Activated naive CD8-positive, alpha-beta T cell treated with anti-CD3 and anti-CD28 coated beads, Interleukin-2, amount 50 U/mL, for 24 hours (primary cell): ENCODE results near the gene GRM8.

ENCODE experiments used
- ATAC-seq: fragments of 150-1000 bp; cut with Tn5 transposase; one replicate; pipeline ENCODE4 v1.10.0; 2021
- DNase-seq: peaks from one replicate; pipeline ENCODE4 v3.0.0; 2021
- H3K27ac Mint-ChIP-seq: one replicate; pipeline ENCODE4 v1.8.0; 2021; ENCODE audit warnings: mild to moderate bottlenecking, mixed read lengths
- H3K27me3 Mint-ChIP-seq: one replicate; pipeline ENCODE4 v1.8.0; 2021; ENCODE audit warnings: mixed read lengths
- H3K36me3 Mint-ChIP-seq: one replicate; pipeline ENCODE4 v1.8.0; 2021; ENCODE audit warnings: low read depth, mixed read lengths
- H3K4me1 Mint-ChIP-seq: one replicate; pipeline ENCODE4 v1.8.0; 2021; ENCODE audit warnings: mixed read lengths
- H3K4me3 Mint-ChIP-seq: one replicate; pipeline ENCODE4 v1.8.0; 2021; ENCODE audit warnings: mild to moderate bottlenecking, moderate library complexity, mixed read lengths
- H3K9me3 Mint-ChIP-seq: one replicate; pipeline ENCODE4 v1.8.0; 2021; ENCODE audit warnings: mixed read lengths

Gene GRM8

GRCh38 chr7:127207806-127208205, 44.9 kb downstream of the GRM8 start:
- no peak overlapping the region for H3K27ac Mint-ChIP-seq
- DNase-seq (no peak), ATAC-seq (no peak)
- H3K27me3 Mint-ChIP-seq: peaks cover 3% of the 10 kb centered on the region
- no peaks in the 10 kb centered on the region for H3K9me3 Mint-ChIP-seq
- no peaks in the 10 kb centered on the region for H3K36me3 Mint-ChIP-seq
- H3K4me1 Mint-ChIP-seq: no peaks in the 10 kb centered on the region
- no peak overlapping the region for H3K4me3 Mint-ChIP-seq

DNA sequence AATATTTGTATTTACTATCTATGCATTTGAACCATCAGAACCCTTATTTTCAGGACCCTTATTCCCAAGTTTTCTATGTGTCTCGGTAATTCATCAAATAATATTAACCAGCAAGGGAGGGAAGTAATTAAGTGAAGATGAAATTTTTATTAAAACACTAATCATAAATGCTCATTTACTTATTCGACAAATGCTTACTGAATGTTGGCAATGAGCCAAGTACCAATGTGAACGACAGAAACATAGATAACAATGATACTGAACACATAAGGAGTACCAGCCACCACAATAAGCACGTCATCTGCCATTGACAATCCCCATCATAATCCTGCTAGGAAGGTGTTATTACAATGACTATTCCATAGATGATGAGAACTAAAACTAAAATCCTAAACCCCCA, 45.5 kb downstream of the GRM8 start:
- DNase-seq: no peak
- Mint-ChIP-seq H3K27ac (no peak overlapping the region), H3K4me1 (no peaks in the 10 kb centered on the region), H3K27me3 (peaks cover 3% of the 10 kb centered on the region), H3K9me3 (no peaks in the 10 kb centered on the region), H3K4me3 (no peak overlapping the region), H3K36me3 (no peaks in the 10 kb centered on the region)
- ATAC-seq: no peak

GRCh38 chr7:127194571-127194970, 58.2 kb downstream of the GRM8 start:
- Mint-ChIP-seq H3K27ac (no peak overlapping the region), H3K4me1 (no peaks in the 10 kb centered on the region), H3K36me3 (no peaks in the 10 kb centered on the region), H3K4me3 (no peak overlapping the region), H3K27me3 (peaks cover 6% of the 10 kb centered on the region), H3K9me3 (no peaks in the 10 kb centered on the region)
- DNase-seq: no peak
- no peak for ATAC-seq

DNA sequence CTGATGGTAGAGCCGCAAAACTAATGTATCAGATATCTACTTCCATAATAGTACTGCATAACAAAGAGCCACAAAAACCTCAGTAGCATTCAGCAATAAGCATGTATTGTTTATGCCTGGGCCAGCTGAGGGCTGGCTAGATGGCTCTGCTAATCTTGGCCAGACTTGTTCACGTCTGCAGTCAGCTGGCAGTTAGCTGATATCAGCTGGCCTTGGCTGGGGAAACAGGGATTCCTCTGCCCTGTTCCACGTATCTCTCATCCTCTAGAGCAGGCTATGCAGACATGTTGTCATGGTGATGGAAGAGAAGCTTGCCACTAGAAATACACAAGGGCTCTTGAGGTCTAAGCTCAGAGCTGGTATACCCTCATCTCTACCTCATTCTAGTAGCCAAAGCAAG, 62.9 kb downstream of the GRM8 start:
- Mint-ChIP-seq H3K4me1 (peaks cover 7% of the 10 kb centered on the region), H3K27me3 (peaks cover 8% of the 10 kb centered on the region), H3K36me3 (no peaks in the 10 kb centered on the region), H3K4me3 (no peak overlapping the region), H3K27ac (no peak overlapping the region), H3K9me3 (no peaks in the 10 kb centered on the region)
- DNase-seq (no peak), ATAC-seq (no peak)

GRCh38 chr7:127189074-127189473, 63.7 kb downstream of the GRM8 start:
- DNase-seq (no peak), ATAC-seq (no peak)
- Mint-ChIP-seq H3K9me3 (no peaks in the 10 kb centered on the region), H3K27me3 (peaks cover 8% of the 10 kb centered on the region), H3K27ac (no peak overlapping the region), H3K4me1 (peaks cover 7% of the 10 kb centered on the region), H3K36me3 (no peaks in the 10 kb centered on the region), H3K4me3 (no peak overlapping the region)

- H3K27me3 Mint-ChIP-seq: peaks cover 8% of the 10 kb centered on the region
- ATAC-seq: no peak
- no peak for DNase-seq
- peaks cover 7% of the 10 kb centered on the region for H3K4me1 Mint-ChIP-seq
- no peaks in the 10 kb centered on the region for H3K36me3 Mint-ChIP-seq
- no peaks in the 10 kb centered on the region for H3K9me3 Mint-ChIP-seq
- no peak overlapping the region for H3K27ac Mint-ChIP-seq
- no peak overlapping the region for H3K4me3 Mint-ChIP-seq
Observed at GRCh38 chr7:127187740-127188139, 65.0 kb downstream of the GRM8 start.

DNA sequence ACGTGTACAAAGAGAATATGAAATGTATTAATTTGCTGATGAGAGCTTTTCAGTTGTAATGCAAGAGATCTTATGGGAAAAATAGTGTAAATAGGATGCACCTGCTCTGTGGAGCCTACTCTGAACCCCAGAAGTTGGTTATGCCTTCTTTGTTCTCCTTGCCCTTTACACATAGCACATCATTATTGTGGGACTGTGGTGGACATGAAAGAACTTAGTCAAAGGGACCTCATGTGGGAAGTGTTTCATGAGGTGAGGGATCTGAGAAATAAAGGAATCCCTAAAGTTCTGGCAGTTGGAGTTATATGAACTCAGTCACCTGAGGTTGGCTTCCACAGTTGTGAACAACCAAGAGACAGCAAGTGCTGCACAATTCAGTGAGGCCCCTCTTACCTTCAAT, 66.1 kb downstream of the GRM8 start:
- Mint-ChIP-seq H3K9me3 (peaks cover 6% of the 10 kb centered on the region), H3K4me3 (no peak overlapping the region), H3K4me1 (peaks cover 7% of the 10 kb centered on the region), H3K27me3 (peaks cover 6% of the 10 kb centered on the region), H3K36me3 (no peaks in the 10 kb centered on the region), H3K27ac (no peak overlapping the region)
- ATAC-seq (no peak), DNase-seq (no peak)

GRCh38 chr7:127177156-127177555, 75.6 kb downstream of the GRM8 start:
- no peak overlapping the region for H3K27ac Mint-ChIP-seq
- no peak for DNase-seq
- no peak for ATAC-seq
- no peak overlapping the region for H3K4me3 Mint-ChIP-seq
- H3K36me3 Mint-ChIP-seq: no peaks in the 10 kb centered on the region
- peaks cover 11% of the 10 kb centered on the region for H3K27me3 Mint-ChIP-seq
- peaks cover 20% of the 10 kb centered on the region for H3K9me3 Mint-ChIP-seq
- H3K4me1 Mint-ChIP-seq: no peaks in the 10 kb centered on the region

- peaks cover 6% of the 10 kb centered on the region for H3K27me3 Mint-ChIP-seq
- H3K36me3 Mint-ChIP-seq: no peaks in the 10 kb centered on the region
- H3K4me3 Mint-ChIP-seq: no peak overlapping the region
- no peak overlapping the region for H3K27ac Mint-ChIP-seq
- DNase-seq (no peak), ATAC-seq (no peak)
- no peaks in the 10 kb centered on the region for H3K4me1 Mint-ChIP-seq
- no peaks in the 10 kb centered on the region for H3K9me3 Mint-ChIP-seq
Observed at GRCh38 chr7:127162366-127162765, 90.4 kb downstream of the GRM8 start.

GRCh38 chr7:127158659-127159058, 94.1 kb downstream of the GRM8 start:
- no peak overlapping the region for H3K27ac Mint-ChIP-seq
- H3K9me3 Mint-ChIP-seq: no peaks in the 10 kb centered on the region
- no peaks in the 10 kb centered on the region for H3K36me3 Mint-ChIP-seq
- H3K4me3 Mint-ChIP-seq: no peak overlapping the region
- DNase-seq: no peak
- no peaks in the 10 kb centered on the region for H3K4me1 Mint-ChIP-seq
- ATAC-seq: no peak
- H3K27me3 Mint-ChIP-seq: peaks cover 7% of the 10 kb centered on the region

DNA sequence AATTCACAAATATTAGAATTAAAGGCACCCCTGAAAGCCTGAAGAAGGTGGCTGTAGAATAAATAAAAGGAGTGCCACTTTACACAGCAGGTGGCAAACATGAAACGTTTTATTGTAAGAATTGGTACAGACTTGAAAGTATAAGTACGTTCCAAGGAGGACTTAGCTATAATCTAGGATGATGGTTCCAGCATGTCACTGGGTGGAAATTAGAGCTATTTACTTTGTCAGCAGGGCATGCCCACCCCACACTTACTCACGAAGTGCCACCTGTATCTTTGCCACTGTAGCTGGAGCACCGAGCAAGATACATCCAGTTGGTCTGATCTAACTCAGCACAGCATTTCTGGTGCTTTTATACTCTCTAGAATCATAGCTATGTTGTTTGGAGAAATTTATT, 97.8 kb downstream of the GRM8 start:
- H3K9me3 Mint-ChIP-seq: no peaks in the 10 kb centered on the region
- no peaks in the 10 kb centered on the region for H3K4me1 Mint-ChIP-seq
- DNase-seq: no peak
- no peak for ATAC-seq
- H3K27ac Mint-ChIP-seq: no peak overlapping the region
- H3K27me3 Mint-ChIP-seq: peaks cover 2% of the 10 kb centered on the region
- no peak overlapping the region for H3K4me3 Mint-ChIP-seq
- H3K36me3 Mint-ChIP-seq: no peaks in the 10 kb centered on the region

DNA sequence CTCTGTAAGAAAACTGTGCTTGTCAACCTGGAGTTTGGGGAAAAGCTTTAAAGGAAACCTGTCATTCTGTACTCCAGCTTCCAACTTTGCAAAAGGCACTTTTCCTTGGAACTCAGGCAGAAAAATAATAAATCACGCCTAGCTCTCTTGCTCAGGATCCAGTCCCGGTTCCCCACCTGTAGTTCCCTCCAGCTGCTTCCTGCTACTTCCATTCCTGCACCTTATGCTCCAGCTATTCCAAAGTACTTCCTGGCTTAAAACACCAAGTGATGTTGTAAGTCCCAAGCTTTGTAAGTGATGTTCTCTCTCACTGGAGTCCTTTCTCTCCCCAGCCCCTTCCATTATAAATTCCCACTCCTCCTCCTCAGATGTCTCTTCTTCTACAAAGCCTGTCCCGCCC, 98.6 kb downstream of the GRM8 start:
- no peaks in the 10 kb centered on the region for H3K36me3 Mint-ChIP-seq
- ATAC-seq (no peak), DNase-seq (no peak)
- H3K27me3 Mint-ChIP-seq: peaks cover 2% of the 10 kb centered on the region
- H3K4me1 Mint-ChIP-seq: no peaks in the 10 kb centered on the region
- no peak overlapping the region for H3K4me3 Mint-ChIP-seq
- H3K27ac Mint-ChIP-seq: no peak overlapping the region
- H3K9me3 Mint-ChIP-seq: no peaks in the 10 kb centered on the region

GRCh38 chr7:127153315-127153714, 99.4 kb downstream of the GRM8 start:
- H3K27me3 Mint-ChIP-seq: peaks cover 2% of the 10 kb centered on the region
- DNase-seq (no peak), ATAC-seq (no peak)

GRCh38 chr7:127152423-127152822, 100.3 kb downstream of the GRM8 start:
- Mint-ChIP-seq H3K36me3 (no peaks in the 10 kb centered on the region), H3K9me3 (no peaks in the 10 kb centered on the region), H3K4me1 (no peaks in the 10 kb centered on the region), H3K27me3 (peaks cover 2% of the 10 kb centered on the region), H3K4me3 (no peak overlapping the region), H3K27ac (no peak overlapping the region)
- DNase-seq (no peak), ATAC-seq (no peak)

More at GRCh38 chr7:127153315-127153714, 99.4 kb downstream of the GRM8 start:
- Mint-ChIP-seq H3K4me1 (no peaks in the 10 kb centered on the region), H3K27ac (no peak overlapping the region), H3K36me3 (no peaks in the 10 kb centered on the region), H3K4me3 (no peak overlapping the region), H3K9me3 (no peaks in the 10 kb centered on the region)

DNA sequence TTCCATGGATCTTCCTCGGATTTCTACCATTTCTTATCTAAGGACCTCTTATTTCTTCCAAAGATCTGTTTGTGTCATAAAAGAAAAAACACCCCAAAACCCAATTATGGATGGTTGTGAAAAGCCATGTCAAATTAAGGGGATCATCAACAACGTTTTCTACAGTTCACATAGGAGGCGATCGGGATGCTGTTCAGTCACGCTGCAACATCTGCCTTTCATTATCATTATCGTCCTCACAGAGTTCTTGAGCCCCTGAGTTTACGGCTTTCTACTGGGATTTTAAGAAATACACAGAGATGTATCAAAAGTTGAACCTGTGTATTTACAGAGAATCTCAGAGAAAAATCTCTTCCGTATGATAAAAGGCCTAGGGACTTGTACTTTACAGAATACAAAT, 101.4 kb downstream of the GRM8 start:
- Mint-ChIP-seq H3K27me3 (peaks cover 2% of the 10 kb centered on the region), H3K4me3 (no peak overlapping the region), H3K9me3 (no peaks in the 10 kb centered on the region), H3K36me3 (no peaks in the 10 kb centered on the region), H3K27ac (no peak overlapping the region), H3K4me1 (no peaks in the 10 kb centered on the region)
- ATAC-seq (no peak), DNase-seq (no peak)

GRCh38 chr7:127150543-127150942, 102.2 kb downstream of the GRM8 start:
- Mint-ChIP-seq H3K36me3 (no peaks in the 10 kb centered on the region), H3K4me1 (no peaks in the 10 kb centered on the region), H3K27ac (no peak overlapping the region), H3K4me3 (no peak overlapping the region), H3K9me3 (no peaks in the 10 kb centered on the region), H3K27me3 (peaks cover 2% of the 10 kb centered on the region)
- no peak for ATAC-seq
- no peak for DNase-seq
